Smooth muscle cell (in vitro differentiated cells): ENCODE measurements around the gene LYSMD2. TPM values are rescaled to one million over a fixed set of nuclear protein-coding genes. Genes with fewer than 3 reads are reported as not detected.

Experiments
- DNase-seq: peaks from one replicate; lab custom pipeline; 2025; ENCODE audit not compliant: unreplicated experiment; lab: John Stamatoyannopoulos, UW
- H2AFZ ChIP-seq: fragments of 200-600 bp; sonication (generic); 2 replicates; pipeline ENCODE4 v1.6.0; 2016; ENCODE audit warnings: antibody characterized with exemption, low read depth, mild to moderate bottlenecking
- H3F3A ChIP-seq: fragments of 200-600 bp; sonication (generic); 2 replicates; pipeline ENCODE4 v1.6.0; 2017; ENCODE audit warnings: antibody characterized with exemption, low read depth
- H3K27ac ChIP-seq: fragments of 200-600 bp; sonication (generic); 2 replicates; pipeline ENCODE4 v1.5.1; 2016; ENCODE audit warnings: low read depth, mild to moderate bottlenecking
- H3K27me3 ChIP-seq: fragments of 200-600 bp; sonication (generic); 2 replicates; pipeline ENCODE4 v1.6.1; 2016; ENCODE audit warnings: low read depth, mild to moderate bottlenecking
- H3K36me3 ChIP-seq: fragments of 200-600 bp; sonication (generic); 2 replicates; pipeline ENCODE4 v1.5.1; 2016; ENCODE audit warnings: low read depth
- H3K4me1 ChIP-seq: fragments of 200-600 bp; sonication (generic); 2 replicates; pipeline ENCODE4 v1.5.1; 2016; ENCODE audit warnings: low read depth
- H3K4me2 ChIP-seq: fragments of 200-600 bp; sonication (generic); 2 replicates; pipeline ENCODE4 v1.6.0; 2016; ENCODE audit warnings: mild to moderate bottlenecking
- H3K4me3 ChIP-seq: fragments of 200-600 bp; sonication (generic); 2 replicates; pipeline ENCODE4 v1.5.1; 2016; ENCODE audit warnings: mild to moderate bottlenecking
- H3K79me2 ChIP-seq: fragments of 200-600 bp; sonication (generic); 2 replicates; pipeline ENCODE4 v1.6.0; 2016; ENCODE audit warnings: low read depth, mild to moderate bottlenecking
- H3K9ac ChIP-seq: fragments of 200-600 bp; sonication (generic); 2 replicates; pipeline ENCODE4 v1.6.0; 2016; ENCODE audit warnings: low read depth
- H3K9me3 ChIP-seq: fragments of 200-600 bp; sonication (generic); replicated peaks from 2 replicates; pipeline ENCODE4 v1.5.1; 2016; ENCODE audit warnings: low read depth
- H4K20me1 ChIP-seq: fragments of 200-600 bp; sonication (generic); 2 replicates; pipeline ENCODE4 v1.6.0; 2016; ENCODE audit warnings: low read depth
- CTCF ChIP-seq: fragments of 200-600 bp; sonication (generic); IDR thresholded peaks from 2 replicates; pipeline ENCODE4 v1.5.1; 2017; ENCODE audit warnings: borderline replicate concordance, mild to moderate bottlenecking, antibody characterized with exemption; ENCODE audit not compliant: insufficient read depth, poor library complexity, severe bottlenecking
- WGBS: methylation state at CpG from one replicate; pipeline ENCODE4 v1.1.7; 2016; ENCODE audit warnings: low lambda C conversion rate; 5-methylcytosine and 5-hydroxymethylcytosine counted together
- polyA plus RNA-seq: library from polyadenylated mRNA; unstranded; fragments of >200 nt; fragmentation: Nextera tagmentation; extraction: Ambion mirVana; gene quantifications from 2 replicates; pipeline ENCODE4 v1.2.1, GENCODE V29; 2016
- total RNA-seq: library from RNA; depleted of rRNA; stranded (reverse); fragments of >200 nt; gene quantifications from 2 replicates; pipeline ENCODE4 v1.2.3, GENCODE V29; 2014

LYSMD2 gene
- total and polyA plus RNA-seq, 2 experiments from 2014 or later = 1.1 to 3.6 TPM

GRCh38 chr15:51774916-51775315, 37.5 kb upstream of the LYSMD2 start:
- H3K4me2 ChIP-seq = no peak overlapping the region
- no peak overlapping the region for H2AFZ ChIP-seq
- H3K9me3 ChIP-seq = no peaks in the 10 kb centered on the region
- no peak for DNase-seq
- no peaks in the 10 kb centered on the region for H3K36me3 ChIP-seq
- no peak for TF ChIP-seq CTCF
- no peaks in the 10 kb centered on the region for H3K79me2 ChIP-seq
- H3K27ac ChIP-seq = no peak overlapping the region
- H3K4me1 ChIP-seq = no peaks in the 10 kb centered on the region
- H3K9ac ChIP-seq = no peak overlapping the region
- H3K4me3 ChIP-seq = no peak overlapping the region
- no peaks in the 10 kb centered on the region for H3F3A ChIP-seq
- no peaks in the 10 kb centered on the region for H4K20me1 ChIP-seq
- H3K27me3 ChIP-seq = no peaks in the 10 kb centered on the region
- 91% methylated on average over 3 of the region's 3 CpGs for WGBS

- no peak overlapping the region for H3K4me3 ChIP-seq
- no peaks in the 10 kb centered on the region for H3K27me3 ChIP-seq
- no peaks in the 10 kb centered on the region for H3K9me3 ChIP-seq
- no peaks in the 10 kb centered on the region for H3F3A ChIP-seq
- H3K4me1 ChIP-seq = no peaks in the 10 kb centered on the region
- no peak overlapping the region for H3K4me2 ChIP-seq
- no peak overlapping the region for H3K9ac ChIP-seq
- no peaks in the 10 kb centered on the region for H3K79me2 ChIP-seq
- DNase-seq = no peak
- no peaks in the 10 kb centered on the region for H4K20me1 ChIP-seq
- TF ChIP-seq CTCF = no peak
- no peak overlapping the region for H2AFZ ChIP-seq
- 73% methylated on average over 1 of the region's 1 CpG for WGBS
- no peak overlapping the region for H3K27ac ChIP-seq
- no peaks in the 10 kb centered on the region for H3K36me3 ChIP-seq
Measured at GRCh38 chr15:51771773-51772172, 34.3 kb upstream of the LYSMD2 start.

GRCh38 chr15:51770902-51771301, 33.4 kb upstream of the LYSMD2 start:
- no peaks in the 10 kb centered on the region for H3F3A ChIP-seq
- H3K4me1 ChIP-seq = no peaks in the 10 kb centered on the region
- no peak overlapping the region for H3K27ac ChIP-seq
- no peak overlapping the region for H3K4me2 ChIP-seq
- H3K27me3 ChIP-seq = no peaks in the 10 kb centered on the region
- no peak overlapping the region for H2AFZ ChIP-seq
- no peak for TF ChIP-seq CTCF
- no peaks in the 10 kb centered on the region for H3K79me2 ChIP-seq
- H3K9ac ChIP-seq = no peak overlapping the region
- no peaks in the 10 kb centered on the region for H3K9me3 ChIP-seq
- no peak for DNase-seq
- 89% methylated on average over 3 of the region's 3 CpGs for WGBS
- H4K20me1 ChIP-seq = no peaks in the 10 kb centered on the region
- H3K36me3 ChIP-seq = no peaks in the 10 kb centered on the region
- H3K4me3 ChIP-seq = no peak overlapping the region

GRCh38 chr15:51768018-51768417, 30.6 kb upstream of the LYSMD2 start:
- Histone ChIP-seq H3K79me2 (no peaks in the 10 kb centered on the region), H4K20me1 (no peaks in the 10 kb centered on the region), H3K4me2 (no peak overlapping the region), H3K4me1 (no peaks in the 10 kb centered on the region), H3K4me3 (no peak overlapping the region), H3F3A (no peaks in the 10 kb centered on the region), H3K9ac (no peak overlapping the region), H3K36me3 (no peaks in the 10 kb centered on the region), H3K27ac (no peak overlapping the region), H3K9me3 (no peaks in the 10 kb centered on the region), H3K27me3 (no peaks in the 10 kb centered on the region), H2AFZ (no peak overlapping the region)
- no peak for DNase-seq
- 96% methylated on average over 9 of the region's 9 CpGs for WGBS
- TF ChIP-seq CTCF = no peak
